ENCODE results near the gene ZNHIT3.

DNA sequence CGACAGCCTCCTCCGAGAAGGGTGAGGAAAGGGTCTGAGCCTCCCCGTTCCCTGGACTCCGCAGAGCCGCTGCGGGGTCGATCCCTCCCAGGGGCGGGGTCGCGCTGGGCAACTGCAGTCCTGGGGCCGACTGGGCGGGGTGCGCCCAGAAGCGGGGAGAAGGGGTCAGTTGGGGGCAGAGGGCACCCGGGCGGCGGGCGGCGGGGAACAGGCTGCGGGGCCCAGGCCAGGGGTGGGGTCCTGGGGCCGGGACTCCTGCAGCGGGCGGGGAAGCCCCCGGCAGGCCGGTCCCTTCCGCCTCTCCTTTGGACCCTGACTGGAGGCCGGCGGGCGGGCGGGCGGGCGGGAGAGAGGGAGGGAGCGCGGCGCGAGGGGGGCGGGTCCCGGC, 58.6 kb downstream of the ZNHIT3 start:
- TF ChIP-seq, protein P1, sequence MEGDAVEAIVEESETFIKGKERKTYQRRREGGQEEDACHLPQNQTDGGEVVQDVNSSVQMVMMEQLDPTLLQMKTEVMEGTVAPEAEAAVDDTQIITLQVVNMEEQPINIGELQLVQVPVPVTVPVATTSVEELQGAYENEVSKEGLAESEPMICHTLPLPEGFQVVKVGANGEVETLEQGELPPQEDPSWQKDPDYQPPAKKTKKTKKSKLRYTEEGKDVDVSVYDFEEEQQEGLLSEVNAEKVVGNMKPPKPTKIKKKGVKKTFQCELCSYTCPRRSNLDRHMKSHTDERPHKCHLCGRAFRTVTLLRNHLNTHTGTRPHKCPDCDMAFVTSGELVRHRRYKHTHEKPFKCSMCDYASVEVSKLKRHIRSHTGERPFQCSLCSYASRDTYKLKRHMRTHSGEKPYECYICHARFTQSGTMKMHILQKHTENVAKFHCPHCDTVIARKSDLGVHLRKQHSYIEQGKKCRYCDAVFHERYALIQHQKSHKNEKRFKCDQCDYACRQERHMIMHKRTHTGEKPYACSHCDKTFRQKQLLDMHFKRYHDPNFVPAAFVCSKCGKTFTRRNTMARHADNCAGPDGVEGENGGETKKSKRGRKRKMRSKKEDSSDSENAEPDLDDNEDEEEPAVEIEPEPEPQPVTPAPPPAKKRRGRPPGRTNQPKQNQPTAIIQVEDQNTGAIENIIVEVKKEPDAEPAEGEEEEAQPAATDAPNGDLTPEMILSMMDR (conservative IDR thresholded peaks at IDR 0.05; ENCODE audit: low read depth, low read length): no peak
- TF ChIP-seq EZH2 (IDR thresholded peaks at IDR 0.05; ENCODE audit: low read length, unreplicated experiment) (no peak), EZH2phosphoT487 (IDR thresholded peaks at IDR 0.05; ENCODE audit: borderline replicate concordance, low read length) (no peak)
